ENCODE results near the gene WDR33. TPM values are rescaled to one million over a fixed set of nuclear protein-coding genes. Genes with fewer than 3 reads are reported as not detected.

WDR33 gene
- total and polyA plus RNA-seq, 2 of the 4 experiments (the other 2 are of a cell fraction) = 19.6 to 41.2 TPM

GRCh38 chr2:127790694-127791529, 20.1 kb downstream of the WDR33 start:
- CTCF ChIA-PET = no interaction called here
- intact Hi-C loops (cut with micrococcal nuclease) = no loop called here

More at GRCh38 chr2:127790694-127791529, 20.1 kb downstream of the WDR33 start:
- no peak overlapping the region for H3K56ac ChIP-seq (ENCODE audit: extremely low read depth, insufficient read depth, low read length)
- TF ChIP-seq RCOR1 (IDR thresholded peaks at IDR 0.05; ENCODE audit: insufficient replicate concordance, low read length) (no peak), SMC3 (IDR thresholded peaks at IDR 0.05; ENCODE audit: low read depth, low read length) (no peak), CHD1 (IDR thresholded peaks at IDR 0.05; ENCODE audit: low read depth, low read length) (no peak), MAZ (IDR thresholded peaks at IDR 0.05; ENCODE audit: borderline replicate concordance, low read depth, low read length) (no peak), RFX5 (IDR thresholded peaks at IDR 0.05; ENCODE audit: low read depth, low read length) (no peak), MXI1 (IDR thresholded peaks at IDR 0.05; ENCODE audit: borderline replicate concordance, low read depth, low read length) (no peak), MAFK (IDR thresholded peaks at IDR 0.05; ENCODE audit: low read depth, low read length) (peak; percentile 42), NFE2L2 (IDR thresholded peaks at IDR 0.05; ENCODE audit: low read depth, low read length) (no peak)
- TF ChIP-seq, protein P1, sequence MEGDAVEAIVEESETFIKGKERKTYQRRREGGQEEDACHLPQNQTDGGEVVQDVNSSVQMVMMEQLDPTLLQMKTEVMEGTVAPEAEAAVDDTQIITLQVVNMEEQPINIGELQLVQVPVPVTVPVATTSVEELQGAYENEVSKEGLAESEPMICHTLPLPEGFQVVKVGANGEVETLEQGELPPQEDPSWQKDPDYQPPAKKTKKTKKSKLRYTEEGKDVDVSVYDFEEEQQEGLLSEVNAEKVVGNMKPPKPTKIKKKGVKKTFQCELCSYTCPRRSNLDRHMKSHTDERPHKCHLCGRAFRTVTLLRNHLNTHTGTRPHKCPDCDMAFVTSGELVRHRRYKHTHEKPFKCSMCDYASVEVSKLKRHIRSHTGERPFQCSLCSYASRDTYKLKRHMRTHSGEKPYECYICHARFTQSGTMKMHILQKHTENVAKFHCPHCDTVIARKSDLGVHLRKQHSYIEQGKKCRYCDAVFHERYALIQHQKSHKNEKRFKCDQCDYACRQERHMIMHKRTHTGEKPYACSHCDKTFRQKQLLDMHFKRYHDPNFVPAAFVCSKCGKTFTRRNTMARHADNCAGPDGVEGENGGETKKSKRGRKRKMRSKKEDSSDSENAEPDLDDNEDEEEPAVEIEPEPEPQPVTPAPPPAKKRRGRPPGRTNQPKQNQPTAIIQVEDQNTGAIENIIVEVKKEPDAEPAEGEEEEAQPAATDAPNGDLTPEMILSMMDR (conservative IDR thresholded peaks at IDR 0.05; ENCODE audit: low read depth, low read length) = no peak
- H3K18ac ChIP-seq (ENCODE audit: low read depth, low read length) = no peak overlapping the region
- H3K9me1 ChIP-seq (ENCODE audit: insufficient read depth, low read length) = peaks cover 8% of the 10 kb centered on the region; the same call in 1 of the 2 replicates
- H3K4me3 ChIP-seq (ENCODE audit: insufficient read depth, low read depth, low read length) = no peak overlapping the region
- peaks cover 5 to 43% of the 10 kb centered on the region in 2 experiments for H3K79me1 ChIP-seq (ENCODE audit: low read depth in 1 of 2, low read length in 2 of 2)
- no peak overlapping the region for H3K4me2 ChIP-seq (ENCODE audit: low read depth, low read length)
- no peak overlapping the region for H3K14ac ChIP-seq (replicated peaks; ENCODE audit: low read depth, low read length)
- dilution Hi-C loops (cut with HindIII; ENCODE audit: low sequenced_read_pairs, unreplicated experiment) (no loop called here), in situ Hi-C loops (cut with MboI; ENCODE audit: low sequenced_read_pairs) (no loop called here)
- H4K8ac ChIP-seq (ENCODE audit: low read depth in 2 of 2, low read length in 2 of 2) = no peak overlapping the region
- H2BK5ac ChIP-seq (ENCODE audit: low read depth, low read length, poor library complexity, severe bottlenecking) = no peak overlapping the region
- BruUV-seq (replicated peaks) = no TSS peak
- DNase-seq (no peak), ATAC-seq (ENCODE audit: low read depth) (no peak)
- H2AFZ ChIP-seq (replicated peaks; ENCODE audit: low read length, poor library complexity) = no peak overlapping the region
- POLR2A ChIA-PET (ENCODE audit: unreplicated experiment) = no interaction called here
- no peak overlapping the region for H3K4ac ChIP-seq (ENCODE audit: low read depth, low read length)
- no peak overlapping the region for H3K27ac ChIP-seq (ENCODE audit: insufficient read depth, low read length)
- no peak overlapping the region for H3K9ac ChIP-seq (ENCODE audit: low read depth, low read length)
- peaks cover 4% of the 10 kb centered on the region; the same call in 1 of the 2 replicates for H3K36me3 ChIP-seq (ENCODE audit: control insufficient read depth, insufficient read depth, low read length)
- H2AK9ac ChIP-seq (replicated peaks; ENCODE audit: low read depth, low read length, poor library complexity) = no peak overlapping the region
- H3K27me3 ChIP-seq (ENCODE audit: control insufficient read depth, insufficient read depth, low read length) = no peaks in the 10 kb centered on the region
- no peaks in the 10 kb centered on the region for H3K4me1 ChIP-seq (ENCODE audit: control insufficient read depth, insufficient read depth, low read length)
- no peak overlapping the region for H4K5ac ChIP-seq (ENCODE audit: low read depth, low read length)
- no peak overlapping the region for H4K91ac ChIP-seq (ENCODE audit: insufficient read depth, low read depth, low read length)
- H2BK15ac ChIP-seq (ENCODE audit: low read depth, low read length) = no peak overlapping the region
- H2BK20ac ChIP-seq (ENCODE audit: low read depth, low read length) = no peak overlapping the region
- H3K23ac ChIP-seq (ENCODE audit: low read depth, low read length) = no peak overlapping the region
- H4K20me1 ChIP-seq (ENCODE audit: insufficient read depth, low read length) = peaks cover 49% of the 10 kb centered on the region
- no peak overlapping the region for H2BK120ac ChIP-seq (ENCODE audit: low read depth, low read length)
- WGBS, 2 experiments (ENCODE audit: extremely low coverage in 2 of 2, insufficient read length in 1 of 2) = 100% methylated on average over 1 of the region's 8 CpGs; no CpG with 5 or more reads in 1 of the 2 experiments
- H3K9me3 ChIP-seq (ENCODE audit: control insufficient read depth, insufficient read depth, low read length) = no peaks in the 10 kb centered on the region
- H2AK5ac ChIP-seq (ENCODE audit: low read depth, low read length) = no peak overlapping the region
